BJ (cell line): ENCODE data around the gene WNK1. TPM values are rescaled to one million over a fixed set of nuclear protein-coding genes. Genes with fewer than 3 reads are reported as not detected.

Source experiments
- CTCF ChIA-PET: fragments of 350-600 bp; formaldehyde crosslinking; extraction: SDS; loops from one replicate; lab custom pipeline; 2021; ENCODE audit warnings: antibody characterized with exemption, inconsistent platforms; lab: Yijun Ruan, JAX
- POLR2A ChIA-PET: fragments of 300-600 bp; sonication (Branson Sonifier 250); formaldehyde crosslinking; extraction: SDS; loops from one replicate; lab custom pipeline; 2021; ENCODE audit warnings: antibody characterized with exemption; lab: Charles Lee
- DNase-seq: peaks from one replicate; pipeline ENCODE4 v3.0.0-alpha.2; 2011; ENCODE audit warnings: low read depth
- H3K27me3 ChIP-seq: 2 replicates; pipeline ENCODE4 v1.6.0; 2011; ENCODE audit warnings: low read length; ENCODE audit not compliant: control insufficient read depth, insufficient read depth
- H3K36me3 ChIP-seq: 2 replicates; pipeline ENCODE4 v1.5.1; 2011; ENCODE audit warnings: low read length; ENCODE audit not compliant: control insufficient read depth, insufficient read depth
- H3K4me3 ChIP-seq: 2 replicates; pipeline ENCODE4 v1.5.1; 2011; ENCODE audit warnings: low read depth, mild to moderate bottlenecking, control low read depth, low read length
- CTCF ChIP-seq: IDR thresholded peaks from 2 replicates; pipeline ENCODE4 v1.5.1; 2011; ENCODE audit warnings: low read depth, mild to moderate bottlenecking, control low read depth, inconsistent platforms, low read length, moderate library complexity; ENCODE audit not compliant: insufficient read depth
- polyA plus RNA-seq: library from polyadenylated mRNA; depleted of rRNA; stranded (reverse); fragments of >200 nt; gene quantifications from 2 replicates; pipeline ENCODE4 v1.2.3, GENCODE V29; 2011

The WNK1 gene
- polyA plus RNA-seq, 1 experiment: 45.2 TPM

GRCh38 chr12:873954-874353 is 121.6 kb downstream of the WNK1 start:
- CTCF ChIA-PET: interaction anchor here (1.3 to 1.6 kb wide), 4 partner anchors 14 to 219 kb away, joined by 3 read pairs; no protein-coding TSS in a partner anchor
- Histone ChIP-seq H3K36me3 (peaks cover 4% of the 10 kb centered on the region), H3K27me3 (no peaks in the 10 kb centered on the region), H3K4me3 (no peak overlapping the region)
- DNase-seq: no peak
- POLR2A ChIA-PET: no interaction called here
- no peak for TF ChIP-seq CTCF

- POLR2A ChIA-PET: no interaction called here
Observed at GRCh38 chr12:879641-880040, 127.3 kb downstream of the WNK1 start.

GRCh38 chr12:880656-881055 is 128.3 kb downstream of the WNK1 start:
- DNase-seq: no peak
- Histone ChIP-seq H3K36me3 (peaks cover 29% of the 10 kb centered on the region), H3K27me3 (no peaks in the 10 kb centered on the region), H3K4me3 (no peak overlapping the region)
- POLR2A ChIA-PET: no interaction called here
- CTCF ChIA-PET: interaction anchor here (1.0 kb wide), 1 partner anchor 20 kb away, joined by 3 read pairs; no protein-coding TSS in a partner anchor
- no peak for TF ChIP-seq CTCF

More at GRCh38 chr12:879641-880040, 127.3 kb downstream of the WNK1 start:
- no peak for TF ChIP-seq CTCF
- Histone ChIP-seq H3K27me3 (no peaks in the 10 kb centered on the region), H3K36me3 (peaks cover 19% of the 10 kb centered on the region), H3K4me3 (no peak overlapping the region)
- CTCF ChIA-PET: interaction anchor here (1.5 kb wide), 1 partner anchor 70 kb away, joined by 3 read pairs; the partner anchor contains the start of gene RAD52
- DNase-seq: no peak

GRCh38 chr12:884746-885414 is 132.5 kb downstream of the WNK1 start:
- ChIA-PET POLR2A (no interaction called here), CTCF (interaction anchor here (0.6 to 1.5 kb wide), 2 partner anchors 30 to 338 kb away, joined by 3 read pairs; no protein-coding TSS in a partner anchor)
- DNase-seq: no peak
- Histone ChIP-seq H3K36me3 (peaks cover 28% of the 10 kb centered on the region), H3K4me3 (no peak overlapping the region), H3K27me3 (no peaks in the 10 kb centered on the region)
- TF ChIP-seq CTCF: no peak

- TF ChIP-seq CTCF: no peak
- Histone ChIP-seq H3K36me3 (peaks cover 25% of the 10 kb centered on the region), H3K4me3 (no peak overlapping the region), H3K27me3 (no peaks in the 10 kb centered on the region)
- ChIA-PET POLR2A (no interaction called here), CTCF (interaction anchor here (0.6 to 1.5 kb wide), 2 partner anchors 30 to 338 kb away, joined by 3 read pairs; no protein-coding TSS in a partner anchor)
- DNase-seq: no peak
Observed at GRCh38 chr12:885701-886100, 133.3 kb downstream of the WNK1 start.
